Activated effector memory CD4-positive, alpha-beta T cell treated with anti-CD3 and anti-CD28 coated beads, Interleukin-2, amount 50 U/mL, for 16 hours (primary cell): ENCODE results near the gene OPCML.

ENCODE experiments used
- DNase-seq: peaks from one replicate; pipeline ENCODE4 v3.0.0-alpha.2; 2020

Gene OPCML

GRCh38 chr11:132448334-132448995, 1083.8 kb downstream of the OPCML start:
- DNase-seq: no peak

DNA sequence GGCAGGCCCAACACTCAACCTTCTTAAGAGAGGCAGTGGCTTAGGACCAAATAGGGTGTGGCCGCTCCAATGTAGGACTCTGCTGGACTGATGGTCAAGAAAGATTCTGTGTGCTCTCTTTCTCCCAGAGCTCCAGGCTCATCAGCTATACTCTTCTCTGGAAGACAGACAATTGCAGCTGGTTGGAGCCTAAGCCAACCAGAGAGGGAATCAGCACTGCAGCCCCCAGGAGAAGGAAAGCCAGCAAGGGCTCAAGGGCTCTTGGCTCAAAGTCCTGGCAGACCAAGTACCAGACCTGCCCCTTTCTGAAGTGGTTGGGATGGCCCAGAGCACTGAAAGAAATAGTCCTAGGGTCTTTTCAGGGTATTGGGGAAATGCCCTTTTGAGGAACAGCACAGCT, 1084.5 kb downstream of the OPCML start:
- no peak for DNase-seq

GRCh38 chr11:132445859-132446291, 1086.4 kb downstream of the OPCML start:
- DNase-seq: no peak

- DNase-seq: no peak
Observed at GRCh38 chr11:132444911-132445310, 1087.4 kb downstream of the OPCML start.

GRCh38 chr11:132439711-132440255, 1092.5 kb downstream of the OPCML start:
- no peak for DNase-seq

DNA sequence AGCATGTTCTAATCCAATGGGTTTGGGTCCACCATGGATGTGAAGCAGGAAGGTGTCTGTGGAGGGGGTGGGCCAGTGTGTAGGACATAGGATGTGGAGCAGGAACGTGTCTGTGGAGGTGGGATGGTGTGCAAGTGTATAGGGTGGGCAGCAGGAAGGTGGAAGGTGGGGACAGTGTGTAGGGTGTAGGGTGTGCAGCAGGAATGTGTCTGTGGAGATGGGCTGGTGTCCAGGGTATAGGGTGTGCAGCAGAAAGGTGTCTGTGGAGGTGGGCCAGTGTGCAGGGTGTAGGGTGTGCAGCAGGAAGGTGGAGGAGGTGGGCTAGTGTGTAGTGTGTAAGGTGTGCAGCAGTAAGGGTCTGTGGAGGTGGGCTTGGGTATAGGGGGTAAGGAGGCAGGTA, 1093.9 kb downstream of the OPCML start:
- DNase-seq: no peak

- no peak for DNase-seq
Observed at GRCh38 chr11:132430429-132431062, 1101.8 kb downstream of the OPCML start.

DNA sequence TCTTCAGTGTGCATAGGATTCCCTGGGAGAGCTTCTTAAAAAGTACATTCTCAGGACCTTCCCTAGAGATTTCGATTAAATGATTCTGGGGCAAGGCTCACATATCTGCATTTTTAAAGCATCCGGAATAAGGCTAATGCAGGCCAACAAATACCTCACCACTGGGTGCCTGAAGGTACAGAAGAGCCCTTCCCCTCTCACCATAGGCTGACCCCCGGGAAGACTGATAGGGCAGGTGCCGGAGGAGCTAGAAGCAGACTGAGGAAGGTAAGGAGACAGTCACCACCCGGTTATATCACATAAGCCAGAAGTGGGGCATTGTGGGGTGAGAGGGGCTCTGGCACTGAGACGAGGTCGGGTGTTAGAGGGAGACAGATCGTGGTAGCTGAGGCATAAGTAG, 1102.6 kb downstream of the OPCML start:
- no peak for DNase-seq

DNA sequence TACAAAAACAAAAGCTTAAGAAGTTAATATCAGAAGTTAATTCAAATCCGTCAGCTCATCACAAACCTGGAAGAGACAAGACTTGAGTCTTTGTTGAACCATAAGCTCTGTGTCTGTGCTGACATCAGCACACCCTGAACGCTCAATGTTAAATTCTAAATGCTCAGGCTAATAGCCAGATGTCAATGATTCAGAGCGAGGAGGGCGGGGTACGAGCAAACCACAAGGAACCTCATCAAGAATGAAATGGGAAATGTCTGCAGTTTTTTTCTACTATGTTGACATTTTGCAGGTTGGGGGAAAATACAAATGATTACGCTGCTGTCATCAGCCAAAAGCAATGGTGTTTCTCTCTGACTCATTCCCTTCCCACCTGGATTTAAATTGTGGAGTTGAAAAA, 1104.7 kb downstream of the OPCML start:
- no peak for DNase-seq

GRCh38 chr11:132424433-132424832, 1107.9 kb downstream of the OPCML start:
- no peak for DNase-seq

DNA sequence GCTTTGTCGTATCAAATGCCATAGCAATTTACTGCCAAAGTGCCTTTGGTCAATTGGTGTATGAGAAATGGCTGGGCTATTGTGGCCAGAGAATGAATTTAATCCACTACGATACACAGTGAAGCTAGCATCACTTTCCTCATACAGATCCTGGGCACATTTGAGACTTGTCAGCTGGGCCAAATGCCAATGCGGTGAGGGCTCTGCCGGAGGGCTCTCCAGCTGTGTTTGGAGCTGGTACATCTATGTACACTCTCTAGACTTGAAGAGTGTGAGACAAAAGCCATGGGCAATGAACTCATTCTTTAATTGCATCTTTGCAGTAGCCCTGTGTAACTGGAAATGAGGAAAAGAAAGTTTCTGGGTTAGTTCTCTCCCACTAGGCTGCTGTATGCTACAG, 1109.0 kb downstream of the OPCML start:
- no peak for DNase-seq

- DNase-seq: no peak
Observed at GRCh38 chr11:132422722-132423121, 1109.6 kb downstream of the OPCML start.

DNA sequence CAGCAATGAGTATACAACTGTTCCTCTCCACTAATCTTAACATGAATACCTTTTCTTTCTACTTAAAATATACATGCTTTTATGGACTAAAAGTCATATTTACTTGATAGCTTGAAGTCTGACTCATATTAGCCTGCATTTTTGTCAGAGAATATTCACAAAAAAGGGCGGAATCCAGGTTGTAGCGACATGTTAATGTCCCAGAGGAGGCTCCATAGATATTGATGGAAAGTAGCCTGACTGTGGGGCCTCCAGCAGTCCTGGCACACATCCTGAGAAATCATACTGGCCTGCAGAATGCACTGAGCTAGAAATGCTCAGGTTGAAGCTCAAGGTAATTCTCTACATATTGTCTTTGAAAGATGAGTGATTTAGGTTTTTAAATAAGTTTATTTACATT, 1110.7 kb downstream of the OPCML start:
- no peak for DNase-seq

DNA sequence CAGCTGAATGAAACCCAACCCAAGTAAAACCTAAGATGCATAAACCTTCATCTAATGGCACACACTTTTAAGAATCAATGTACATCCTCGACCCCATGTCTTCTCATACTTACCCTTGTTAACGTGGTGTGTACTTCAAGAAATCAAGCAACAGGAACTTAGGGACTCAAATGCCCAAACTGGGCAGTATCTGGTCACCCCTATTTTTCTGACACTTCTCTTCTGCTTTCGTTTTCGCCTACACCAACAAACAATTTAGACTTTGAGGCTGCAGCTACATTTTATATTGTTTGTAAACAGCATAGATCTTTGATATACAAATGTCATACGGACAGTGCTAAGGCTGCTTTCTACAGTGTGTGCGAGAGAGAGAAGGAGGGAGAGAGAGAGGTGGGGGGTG, 1117.8 kb downstream of the OPCML start:
- no peak for DNase-seq

DNA sequence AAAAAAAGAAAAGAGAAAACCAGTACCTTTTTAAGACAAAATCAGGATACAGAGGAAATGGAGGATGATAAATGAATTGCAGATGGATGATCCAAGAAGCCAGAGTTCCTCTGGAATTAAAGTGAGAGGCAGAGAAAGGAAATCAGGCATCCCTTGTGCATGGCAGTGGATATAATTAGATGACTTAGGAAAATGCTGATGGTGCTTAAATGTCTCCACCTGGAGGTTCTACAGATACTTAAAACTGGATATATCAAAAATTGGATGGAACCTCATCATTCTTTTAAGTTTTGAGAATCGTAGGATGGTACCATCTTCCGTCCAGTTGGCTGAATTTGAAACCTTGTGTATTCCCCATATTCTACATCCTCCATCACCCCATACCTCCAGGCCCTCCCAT, 1121.9 kb downstream of the OPCML start:
- no peak for DNase-seq

DNA sequence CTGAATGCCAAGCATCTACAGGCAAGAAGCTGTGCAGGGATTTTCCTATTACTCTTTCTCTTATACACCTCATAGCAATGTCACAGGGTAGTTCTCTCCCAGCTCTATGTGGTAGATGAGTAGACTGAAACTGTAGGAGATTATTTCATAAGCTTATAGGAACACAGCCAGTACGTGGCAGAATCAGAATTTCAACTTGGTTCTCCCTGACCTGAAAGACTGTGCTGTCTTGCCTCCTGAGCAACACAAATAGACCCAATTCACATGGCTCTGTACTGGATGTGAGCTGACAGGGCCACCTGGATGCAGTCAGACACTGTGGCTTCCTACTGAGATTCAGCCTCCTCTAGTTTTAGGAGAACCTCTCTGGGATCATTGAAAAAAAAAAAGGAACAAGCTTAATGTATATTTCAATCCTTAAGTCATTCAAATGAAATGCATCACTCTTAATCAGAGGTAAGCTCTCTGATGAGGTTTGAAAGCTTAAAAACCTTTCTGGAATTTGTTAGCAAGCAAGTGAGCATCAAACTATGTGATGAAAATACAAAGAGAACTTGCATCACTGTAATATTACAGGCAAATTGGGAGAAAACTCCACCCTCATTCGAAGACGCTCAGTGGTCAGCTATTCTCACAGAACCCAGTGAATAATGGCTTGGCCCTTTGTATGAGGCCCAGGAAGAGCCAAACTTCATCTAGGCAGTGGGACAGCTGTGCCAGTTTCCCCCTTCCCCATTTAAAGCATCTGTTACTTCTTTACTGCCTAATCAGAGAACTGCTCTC, 1122.5 kb downstream of the OPCML start:
- DNase-seq: no peak

GRCh38 chr11:132408877-132409276, 1123.4 kb downstream of the OPCML start:
- DNase-seq: no peak

GRCh38 chr11:132405728-132406127, 1126.6 kb downstream of the OPCML start:
- no peak for DNase-seq

- no peak for DNase-seq
Observed at GRCh38 chr11:132402071-132402684, 1130.1 kb downstream of the OPCML start.

GRCh38 chr11:132396318-132396717, 1136.0 kb downstream of the OPCML start:
- DNase-seq: no peak

GRCh38 chr11:132395434-132395833, 1136.9 kb downstream of the OPCML start:
- DNase-seq: no peak

GRCh38 chr11:132379540-132379939, 1152.8 kb downstream of the OPCML start:
- no peak for DNase-seq

DNA sequence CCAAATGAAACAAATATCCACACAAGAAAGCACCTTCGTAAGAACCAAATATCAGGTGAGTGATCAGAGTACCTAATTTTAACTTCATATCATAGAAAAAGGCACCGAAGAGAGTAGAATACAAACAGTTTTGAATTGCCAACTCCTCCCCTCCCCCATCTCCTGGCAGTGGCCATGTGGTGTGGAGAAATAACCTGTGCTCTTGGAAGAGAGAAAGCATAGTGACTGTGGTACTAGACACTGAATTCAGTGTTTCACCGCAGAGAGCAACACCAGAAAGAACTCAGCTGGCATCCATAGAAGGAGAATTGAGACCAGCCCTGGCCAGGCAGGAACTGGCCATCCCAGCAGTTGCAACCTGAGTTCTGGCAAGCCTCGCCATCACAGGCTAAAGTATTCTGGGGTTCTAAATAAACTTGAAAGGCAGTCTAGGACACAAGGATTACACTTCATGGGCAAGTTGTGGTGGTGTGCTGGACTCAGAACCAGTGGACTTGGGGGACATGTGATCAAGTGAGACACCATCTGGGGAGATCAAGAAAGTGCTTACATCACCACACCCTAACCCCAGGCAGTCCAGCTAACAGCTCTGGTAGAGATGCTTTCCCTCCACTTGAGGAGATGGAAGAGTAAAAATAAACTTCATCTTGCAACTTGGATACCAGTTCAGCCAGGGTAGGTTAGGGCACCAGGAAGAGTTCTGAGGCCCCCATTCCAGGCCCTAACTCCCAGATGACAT, 1158.7 kb downstream of the OPCML start:
- no peak for DNase-seq
